ENCODE measurements around the gene CRYGS.
"Not testable (repeated sequence)": the region's sequence is repeated elsewhere in the genome, so short reads cannot be mapped to it uniquely, and the experiment has no call there.

The CRYGS gene

DNA sequence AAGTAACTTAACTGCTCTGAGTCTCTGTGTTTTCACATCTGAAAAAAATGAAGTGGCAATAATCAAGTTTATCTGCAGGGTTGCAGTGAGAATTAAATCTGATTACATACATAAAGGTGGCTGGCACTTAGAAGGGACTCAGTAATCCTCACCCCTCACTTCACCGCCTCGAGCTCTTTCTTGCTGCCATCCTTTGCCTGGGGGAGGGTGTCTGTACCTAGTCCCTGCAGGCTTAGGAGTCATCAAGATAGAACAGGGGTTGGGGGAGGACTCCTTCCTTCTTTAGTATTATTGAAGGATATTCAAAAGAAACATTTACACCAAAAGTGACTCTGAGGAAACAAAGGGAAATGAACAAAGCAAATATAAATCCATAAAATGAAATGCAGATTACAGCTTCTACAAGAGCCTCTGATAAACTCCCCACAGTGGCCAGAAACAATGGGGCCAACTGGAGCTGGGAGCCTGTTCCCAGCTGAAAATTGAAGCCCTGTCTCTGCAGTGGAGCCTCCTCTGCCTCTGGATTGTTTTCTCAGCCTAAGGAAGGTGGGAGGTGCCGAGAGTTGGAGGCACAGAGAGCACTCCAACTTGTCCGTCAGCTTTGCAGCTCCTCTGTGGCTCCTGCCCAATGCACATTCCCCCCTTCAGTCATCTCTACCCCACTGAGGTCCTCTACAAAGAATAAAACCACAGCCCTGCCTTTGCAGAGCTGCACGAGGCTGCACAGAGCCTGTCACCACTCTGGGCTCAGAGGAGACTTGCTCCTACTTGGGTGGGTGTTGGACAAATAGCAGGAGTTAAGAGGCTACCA, 41.8 kb downstream of the CRYGS start:
- no peak overlapping the region for H3K4me3 ChIP-seq (ENCODE audit: low read length)
- TF ChIP-seq ZNF274 (IDR thresholded peaks at IDR 0.05; ENCODE audit: low read depth, low read length) = no peak

DNA sequence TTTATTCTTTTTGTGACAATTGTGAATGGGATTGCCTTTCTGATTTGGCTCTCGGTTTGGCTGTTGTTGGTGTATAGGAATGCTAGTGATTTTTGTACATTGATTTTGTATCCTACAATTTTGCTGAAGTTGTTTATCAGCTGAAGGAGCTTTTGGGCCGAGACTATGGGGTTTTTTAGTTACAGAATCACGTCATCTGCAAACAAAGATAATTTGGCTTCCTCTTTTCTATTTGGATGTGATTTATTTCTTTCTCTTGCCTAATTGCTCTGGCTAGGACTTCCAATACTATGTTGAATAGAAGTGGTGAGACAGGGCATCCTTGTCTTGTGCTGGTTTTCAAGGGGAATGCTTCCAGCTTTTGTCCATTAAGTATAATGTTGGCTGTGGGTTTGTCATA, 44.2 kb downstream of the CRYGS start:
- not testable (repeated sequence) for H3K4me3 ChIP-seq (ENCODE audit: low read length)

DNA sequence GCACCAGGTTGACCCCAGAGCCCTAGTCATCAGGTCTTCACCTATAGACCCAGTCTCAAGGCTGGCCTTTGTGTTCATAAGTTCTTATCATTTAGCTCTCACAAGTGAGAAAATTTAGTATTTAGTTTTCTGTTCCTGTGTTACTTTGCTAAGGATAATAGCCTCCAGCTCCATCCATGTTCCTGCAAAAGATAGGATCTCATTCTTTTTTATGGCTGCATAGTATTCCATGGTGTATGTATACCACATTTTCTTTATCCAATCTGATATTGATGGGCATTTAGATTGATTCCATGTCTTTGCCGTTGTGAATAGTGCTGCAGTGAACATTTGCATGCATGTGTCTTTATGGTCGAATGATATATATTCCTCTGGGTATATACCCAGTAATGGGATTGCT, 46.2 kb downstream of the CRYGS start:
- not testable (repeated sequence) for H3K4me3 ChIP-seq (ENCODE audit: low read length)

DNA sequence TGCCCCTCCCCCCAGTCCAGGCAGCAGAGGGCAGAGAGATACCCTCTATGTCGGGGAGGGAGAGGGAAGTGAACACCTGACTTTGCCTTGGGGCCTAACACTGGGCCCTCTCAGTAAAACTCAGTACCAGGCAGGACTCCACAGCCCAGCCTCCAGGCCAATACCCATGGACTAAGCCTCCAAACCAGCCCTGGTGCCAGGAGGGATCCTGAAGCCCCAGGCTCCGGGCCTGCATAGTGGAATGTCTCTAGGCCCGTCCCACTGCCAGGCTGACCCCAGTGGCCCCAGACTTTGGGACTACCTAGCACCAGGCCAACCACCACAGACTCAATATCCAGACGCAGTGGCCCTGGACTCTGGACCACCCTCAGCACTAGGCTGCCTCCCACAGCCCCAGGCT, 46.6 kb downstream of the CRYGS start:
- no peak overlapping the region for H3K4me3 ChIP-seq (ENCODE audit: low read length)
- no peak for TF ChIP-seq ZNF274 (IDR thresholded peaks at IDR 0.05; ENCODE audit: low read depth, low read length)

DNA sequence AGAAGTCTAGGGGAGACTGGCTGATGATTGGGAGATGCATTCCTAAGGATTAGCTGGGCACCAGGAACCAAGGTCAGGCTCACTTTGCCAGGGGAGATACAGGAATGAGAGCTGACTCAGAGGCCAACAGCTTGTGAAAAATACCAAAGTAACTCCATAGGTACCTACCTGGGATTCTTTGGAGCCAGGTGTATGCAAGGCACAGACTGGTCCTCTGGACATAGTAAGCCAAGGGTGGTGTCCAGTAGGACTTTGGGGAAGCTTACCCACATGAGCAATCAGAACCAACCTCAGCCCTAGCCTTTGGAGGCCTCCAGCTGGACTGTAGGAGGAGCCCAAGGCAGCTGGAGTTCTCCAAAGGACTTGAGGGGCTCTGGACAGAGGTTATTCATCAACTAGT, 47.5 kb downstream of the CRYGS start:
- no peak for TF ChIP-seq ZNF274 (IDR thresholded peaks at IDR 0.05; ENCODE audit: low read depth, low read length)

DNA sequence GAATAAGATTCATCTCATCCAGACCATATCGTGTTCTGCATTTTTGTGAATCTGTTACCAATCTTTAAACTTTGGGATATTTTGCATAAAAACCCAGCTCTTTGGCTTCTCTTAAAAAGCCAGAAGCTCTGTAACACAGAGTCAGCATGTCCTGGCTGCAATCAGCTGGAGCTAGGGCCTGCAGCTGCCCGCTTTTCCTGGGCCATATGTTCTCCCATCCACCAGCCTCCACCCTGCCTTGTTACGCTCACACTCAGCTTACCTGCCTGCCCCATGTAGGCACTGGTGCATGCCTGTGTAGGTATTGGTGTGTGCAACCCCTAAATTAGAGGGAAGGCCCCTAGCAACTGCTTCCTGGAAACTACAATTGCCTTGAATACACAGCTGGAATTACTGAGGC, 48.2 kb downstream of the CRYGS start:
- TF ChIP-seq ZNF274 (IDR thresholded peaks at IDR 0.05; ENCODE audit: low read depth, low read length) = no peak

More for the DNA sequence above, 47.5 kb downstream of the CRYGS start:
- H3K4me3 ChIP-seq (ENCODE audit: low read length) = no peak overlapping the region

DNA sequence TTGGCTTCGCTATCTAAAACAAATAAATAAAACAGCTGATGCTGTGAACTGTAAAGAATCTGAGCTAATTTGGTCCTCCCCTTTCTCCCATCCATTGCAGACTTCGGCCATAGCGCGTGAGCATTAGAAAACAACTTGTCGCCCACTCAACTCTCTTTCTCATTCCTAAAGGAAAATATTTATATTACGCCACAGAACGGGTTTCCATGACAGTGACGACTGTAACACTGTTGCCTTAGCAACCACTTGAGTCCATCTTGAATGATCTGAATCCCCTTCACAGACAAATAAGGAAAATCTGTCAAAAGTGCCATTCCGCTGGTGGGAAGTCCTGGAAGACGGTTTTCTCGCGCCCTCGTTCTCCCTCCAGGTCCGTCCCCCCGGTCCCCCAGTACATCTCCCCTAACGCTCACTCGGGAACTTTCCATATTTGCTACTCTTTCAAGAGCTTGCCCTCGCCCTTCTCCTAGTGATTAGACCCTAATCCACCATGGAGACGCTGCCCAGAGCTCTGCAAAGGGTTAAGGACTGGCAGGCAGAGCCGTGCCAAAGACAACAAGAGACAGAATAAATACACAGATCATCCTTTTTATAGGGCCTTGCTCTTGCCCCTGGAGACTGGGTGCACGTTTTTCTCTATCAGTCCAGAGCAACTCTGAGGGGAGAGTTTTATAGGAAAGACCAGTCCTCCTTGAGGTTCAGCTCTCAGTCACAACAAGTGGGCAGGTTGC, 50.5 kb downstream of the CRYGS start:
- TF ChIP-seq ZNF274 (IDR thresholded peaks at IDR 0.05; ENCODE audit: low read depth, low read length) = no peak
- no peak overlapping the region for H3K4me3 ChIP-seq (ENCODE audit: low read length)

More for the DNA sequence above, 48.2 kb downstream of the CRYGS start:
- no peak overlapping the region for H3K4me3 ChIP-seq (ENCODE audit: low read length)

DNA sequence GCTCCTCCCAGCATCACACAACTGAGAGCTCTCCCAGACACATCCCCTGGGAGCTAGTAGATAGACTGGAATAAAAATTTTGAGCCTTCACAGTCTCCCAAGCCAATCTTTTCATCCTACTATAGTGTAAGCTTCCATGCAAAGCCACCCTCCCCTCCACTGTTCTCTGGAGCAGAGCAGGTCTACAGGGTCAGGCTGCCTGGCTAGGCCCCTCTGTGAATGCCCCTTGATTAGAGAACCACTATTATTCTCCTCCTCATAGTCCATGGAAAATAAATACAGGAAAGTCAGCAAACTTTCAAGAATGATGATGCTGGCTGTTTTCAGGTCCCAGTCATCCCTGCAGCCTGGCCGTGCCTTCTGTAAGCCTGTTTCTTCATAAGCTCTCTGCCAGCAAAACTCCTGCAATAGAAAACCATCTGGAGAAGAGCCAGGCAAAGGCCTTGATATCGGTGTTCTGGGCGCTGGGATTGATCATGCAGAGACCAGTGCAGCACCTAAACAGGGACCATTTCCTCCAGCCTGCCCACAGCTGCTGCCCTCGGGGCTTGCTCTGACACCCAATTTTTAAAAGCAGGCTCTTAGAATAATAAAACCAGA, 51.7 kb downstream of the CRYGS start:
- no peak for TF ChIP-seq ZNF274 (IDR thresholded peaks at IDR 0.05; ENCODE audit: low read depth, low read length)
- H3K4me3 ChIP-seq (ENCODE audit: low read length) = no peak overlapping the region

DNA sequence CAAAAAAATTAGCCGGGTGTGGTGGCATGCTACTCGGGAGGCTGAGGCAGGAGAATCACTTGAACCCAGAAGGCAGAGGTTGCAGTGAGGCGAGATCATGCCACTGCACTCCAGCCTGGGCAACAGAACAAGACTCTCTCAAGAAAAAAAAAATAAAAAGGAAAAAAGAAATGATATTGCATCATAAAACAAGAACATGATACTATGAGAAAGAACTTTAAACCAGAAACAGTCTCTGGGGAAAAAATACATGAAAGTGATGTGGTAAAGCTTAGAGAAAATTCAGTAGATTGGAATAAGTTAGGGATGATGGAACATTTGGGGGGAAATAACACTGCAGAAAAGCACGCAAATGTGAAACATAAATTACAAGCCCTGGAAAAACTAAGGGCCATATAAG, 54.7 kb downstream of the CRYGS start:
- H3K4me3 ChIP-seq (ENCODE audit: low read length) = no peak overlapping the region
- no peak for TF ChIP-seq ZNF274 (IDR thresholded peaks at IDR 0.05; ENCODE audit: low read depth, low read length)
